ENCODE measurements around the gene KDF1. TPM values are rescaled to one million over a fixed set of nuclear protein-coding genes. Genes with fewer than 3 reads are reported as not detected.
"Not testable (repeated sequence)": the region's sequence is repeated elsewhere in the genome, so short reads cannot be mapped to it uniquely, and the experiment has no call there.

The KDF1 gene
- total RNA-seq, 1 experiment from 2014 or later = 8.8 TPM

DNA sequence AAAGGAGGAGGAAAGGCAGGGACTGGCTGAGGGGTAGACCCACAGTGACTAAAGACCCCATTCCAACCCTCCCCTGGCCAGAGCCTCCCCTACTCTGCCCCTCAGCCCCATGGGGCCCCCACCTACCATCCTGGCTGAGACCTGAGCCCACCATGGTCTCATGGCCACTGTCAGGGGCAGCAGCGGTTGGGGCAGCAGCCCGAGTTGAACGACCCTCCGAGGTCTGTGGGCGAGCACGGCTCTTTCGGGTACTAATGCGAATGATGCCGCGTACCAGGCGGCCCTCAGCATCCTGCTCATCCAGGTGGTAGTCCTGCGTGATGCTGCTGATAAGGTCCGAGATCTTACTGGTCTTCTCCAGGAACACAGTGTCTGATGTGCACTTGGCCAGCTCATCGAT lies 9.1 kb downstream of the KDF1 start:
- H3K4me3 Mint-ChIP-seq (ENCODE audit: unreplicated experiment) = no peak overlapping the region

DNA sequence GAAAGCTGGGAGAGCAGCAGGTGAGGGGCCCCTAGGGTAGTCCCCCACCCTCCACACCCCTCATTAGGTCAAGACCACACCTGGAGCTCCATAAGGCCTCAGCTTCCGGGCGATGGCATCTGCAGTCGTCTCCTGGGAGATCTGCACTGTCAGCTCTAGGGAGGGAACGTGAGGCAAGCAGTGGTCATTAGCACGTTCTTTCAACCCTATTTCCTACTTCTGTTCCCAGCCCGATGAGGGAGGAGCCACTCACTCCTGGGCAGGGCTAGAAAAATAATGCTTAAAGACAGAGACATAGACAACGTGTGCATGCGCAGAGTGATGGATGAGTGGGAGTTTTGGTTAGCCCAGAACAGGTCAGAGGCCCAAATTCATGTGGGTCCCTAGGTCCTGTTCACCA lies 9.7 kb downstream of the KDF1 start:
- Mint-ChIP-seq H3K27me3 (ENCODE audit: insufficient read depth, unreplicated experiment) (no peaks in the 10 kb centered on the region), H3K36me3 (ENCODE audit: insufficient read depth, unreplicated experiment) (peaks cover 67% of the 10 kb centered on the region), H3K9me3 (ENCODE audit: unreplicated experiment) (no peaks in the 10 kb centered on the region), H3K4me3 (ENCODE audit: unreplicated experiment) (no peak overlapping the region), H3K4me1 (ENCODE audit: insufficient read depth, unreplicated experiment) (peaks cover 5% of the 10 kb centered on the region), H3K27ac (ENCODE audit: low read depth, unreplicated experiment) (no peak overlapping the region)
- no peak for TF ChIP-seq CTCF (IDR thresholded peaks at IDR 0.05; ENCODE audit: unreplicated experiment)
- ChIA-PET CTCF (interaction anchor here (0.6 kb wide), 1 partner anchor 139 kb away, joined by 5 read pairs; no protein-coding TSS in a partner anchor), POLR2A (interaction anchor here (1.1 to 1.6 kb wide), 4 partner anchors 9 to 13 kb away, joined by 3 to 7 read pairs (median 4); partner anchors contain the start of gene KDF1)
- BruUV-seq (replicated peaks) = no TSS peak
- no peak for DNase-seq (ENCODE audit: unreplicated experiment)
- intact Hi-C loops (cut with micrococcal nuclease) = no loop called here

More for the DNA sequence above, 9.1 kb downstream of the KDF1 start:
- Mint-ChIP-seq H3K36me3 (ENCODE audit: insufficient read depth, unreplicated experiment) (peaks cover 61% of the 10 kb centered on the region), H3K9me3 (ENCODE audit: unreplicated experiment) (no peaks in the 10 kb centered on the region), H3K27me3 (ENCODE audit: insufficient read depth, unreplicated experiment) (no peaks in the 10 kb centered on the region), H3K27ac (ENCODE audit: low read depth, unreplicated experiment) (no peak overlapping the region), H3K4me1 (ENCODE audit: insufficient read depth, unreplicated experiment) (peaks cover 5% of the 10 kb centered on the region)
- no TSS peak for BruUV-seq (replicated peaks)
- DNase-seq (ENCODE audit: unreplicated experiment) = no peak
- POLR2A ChIA-PET = interaction anchor here (0.7 to 1.1 kb wide), 2 partner anchors 9 to 307 kb away, joined by 3 to 4 read pairs; partner anchors contain the start of gene KDF1
- intact Hi-C loops (cut with micrococcal nuclease) = no loop called here
- no peak for TF ChIP-seq CTCF (IDR thresholded peaks at IDR 0.05; ENCODE audit: unreplicated experiment)
- CTCF ChIA-PET = interaction anchor here (0.6 kb wide), 1 partner anchor 140 kb away, joined by 5 read pairs; no protein-coding TSS in a partner anchor

DNA sequence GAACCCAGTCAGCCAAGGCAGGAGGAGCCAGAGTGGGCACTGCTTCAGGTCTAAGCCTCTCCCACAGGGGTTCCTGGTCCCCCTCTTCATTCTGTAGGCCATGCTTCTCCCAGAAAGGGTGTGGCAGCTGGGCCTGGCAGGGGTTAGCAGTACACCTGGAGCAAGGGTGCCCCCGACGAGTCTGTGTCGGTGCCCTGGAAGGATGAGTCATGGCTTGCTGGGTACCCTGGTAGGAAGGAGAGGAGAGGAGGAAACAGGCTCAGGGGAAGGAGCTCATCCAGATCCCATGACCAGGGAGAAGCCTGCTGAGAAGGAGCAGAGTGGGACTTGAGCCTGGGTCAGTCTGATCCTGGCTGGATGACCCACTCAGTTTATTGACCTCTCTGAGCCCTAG lies 10.3 kb downstream of the KDF1 start:
- H3K9me3 Mint-ChIP-seq (ENCODE audit: unreplicated experiment) = no peaks in the 10 kb centered on the region
- H3K27ac Mint-ChIP-seq (ENCODE audit: low read depth, unreplicated experiment) = peak overlapping the region; percentile 54
- ChIA-PET CTCF (interaction anchor here (0.5 kb wide), 1 partner anchor 29 kb away, joined by 4 read pairs; no protein-coding TSS in a partner anchor), POLR2A (interaction anchor here (0.7 to 1.6 kb wide), 4 partner anchors 10 to 770 kb away, joined by 3 to 7 read pairs (median 4); partner anchors contain the start of gene KDF1)
- peak; percentile 30 for DNase-seq (ENCODE audit: unreplicated experiment)
- no peak for TF ChIP-seq CTCF (IDR thresholded peaks at IDR 0.05; ENCODE audit: unreplicated experiment)
- H3K36me3 Mint-ChIP-seq (ENCODE audit: insufficient read depth, unreplicated experiment) = peaks cover 73% of the 10 kb centered on the region
- BruUV-seq (replicated peaks) = no TSS peak
- peaks cover 5% of the 10 kb centered on the region for H3K4me1 Mint-ChIP-seq (ENCODE audit: insufficient read depth, unreplicated experiment)
- H3K27me3 Mint-ChIP-seq (ENCODE audit: insufficient read depth, unreplicated experiment) = no peaks in the 10 kb centered on the region
- intact Hi-C loops (cut with micrococcal nuclease) = no loop called here
- H3K4me3 Mint-ChIP-seq (ENCODE audit: unreplicated experiment) = no peak overlapping the region

GRCh38 chr1:26949266-26949925 lies 10.9 kb downstream of the KDF1 start:
- Mint-ChIP-seq H3K9me3 (ENCODE audit: unreplicated experiment) (no peaks in the 10 kb centered on the region), H3K4me1 (ENCODE audit: insufficient read depth, unreplicated experiment) (peaks cover 5% of the 10 kb centered on the region), H3K27me3 (ENCODE audit: insufficient read depth, unreplicated experiment) (no peaks in the 10 kb centered on the region), H3K36me3 (ENCODE audit: insufficient read depth, unreplicated experiment) (peaks cover 79% of the 10 kb centered on the region), H3K27ac (ENCODE audit: low read depth, unreplicated experiment) (peak overlapping the region; percentile 54), H3K4me3 (ENCODE audit: unreplicated experiment) (no peak overlapping the region)
- ChIA-PET POLR2A (interaction anchor here (0.7 to 1.6 kb wide), 5 partner anchors 10 to 784 kb away, joined by 3 to 7 read pairs (median 3); partner anchors contain the start of gene KDF1), CTCF (interaction anchor here (0.5 kb wide), 1 partner anchor 29 kb away, joined by 4 read pairs; no protein-coding TSS in a partner anchor)
- no peak for DNase-seq (ENCODE audit: unreplicated experiment)
- BruUV-seq (replicated peaks) = no TSS peak
- TF ChIP-seq CTCF (IDR thresholded peaks at IDR 0.05; ENCODE audit: unreplicated experiment) = no peak
- intact Hi-C loops (cut with micrococcal nuclease) = no loop called here

DNA sequence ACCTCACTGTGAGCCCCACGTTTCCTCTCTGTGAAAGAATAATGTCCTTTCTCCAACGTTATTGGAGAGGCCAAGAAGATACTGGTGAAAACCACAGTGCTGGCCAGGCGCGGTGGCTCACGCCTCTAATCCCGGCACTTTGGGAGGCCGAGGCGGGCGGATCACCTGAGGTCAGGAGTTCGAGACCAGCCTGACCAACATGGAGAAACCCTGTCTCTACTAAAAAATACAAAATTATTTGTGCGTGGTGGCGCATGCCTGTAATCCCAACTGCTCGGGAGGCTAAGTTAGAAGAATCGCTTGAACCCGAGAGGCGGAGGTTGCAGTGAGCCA lies 11.6 kb downstream of the KDF1 start:
- H3K36me3 Mint-ChIP-seq (ENCODE audit: insufficient read depth, unreplicated experiment) = peaks cover 79% of the 10 kb centered on the region
- H3K27ac Mint-ChIP-seq (ENCODE audit: low read depth, unreplicated experiment); BruUV-seq (replicated peaks); CTCF ChIA-PET; intact Hi-C loops (cut with micrococcal nuclease); H3K4me1 Mint-ChIP-seq (ENCODE audit: insufficient read depth, unreplicated experiment); H3K27me3 Mint-ChIP-seq (ENCODE audit: insufficient read depth, unreplicated experiment); DNase-seq (ENCODE audit: unreplicated experiment); H3K9me3 Mint-ChIP-seq (ENCODE audit: unreplicated experiment); H3K4me3 Mint-ChIP-seq (ENCODE audit: unreplicated experiment): not testable (repeated sequence)
- POLR2A ChIA-PET = interaction anchor here (0.8 to 1.9 kb wide), 3 partner anchors 12 to 27 kb away, joined by 3 to 18 read pairs (median 4); partner anchors contain the start of genes KDF1 and NUDC
